Ovary (tissue), 9 donors: Measurements from ENCODE around the gene DPP3. TPM values are rescaled to one million over a fixed set of nuclear protein-coding genes. Genes with fewer than 3 reads are reported as not detected.

Source experiments
- DNase-seq, 5 donors: peaks; one replicate each; pipeline ENCODE4 v3.0.0-alpha.2; 2019 to 2020
- H3K27ac ChIP-seq, 2 donors: fragments of 200-600 bp; one replicate each; pipeline versions ENCODE4 v1.5.1 to v1.8.0; 2019 to 2022
- H3K27me3 ChIP-seq: fragments of 200-600 bp; one replicate; pipeline ENCODE4 v1.8.0; 2022
- H3K36me3 ChIP-seq: fragments of 200-600 bp; sonication (generic); one replicate; pipeline ENCODE4 v1.5.1; 2019
- H3K4me1 ChIP-seq: one replicate; pipeline ENCODE4 v1.8.1; 2013; ENCODE audit warnings: mild to moderate bottlenecking, moderate library complexity; ENCODE audit not compliant: insufficient read depth
- H3K4me3 ChIP-seq: fragments of 200-600 bp; sonication (generic); one replicate; pipeline ENCODE4 v1.5.1; 2017
- H3K9me3 ChIP-seq, 2 donors: fragments of 200-600 bp in 1 of 2; sonication (generic) in 1 of 2; one replicate each; pipeline versions ENCODE4 v1.5.1 to v1.8.1; 2013 to 2019; ENCODE audit warnings: mild to moderate bottlenecking in 1 of 2, moderate library complexity in 1 of 2
- CTCF ChIP-seq, 3 donors: fragments of 450-650 bp in 2 of 3; fragments of 200-600 bp in 1 of 3; IDR thresholded peaks; one replicate each; pipeline versions ENCODE4 v1.5.1 to v1.8.0; 2016 to 2022; ENCODE audit warnings: antibody characterized with exemption in 3 of 3, mild to moderate bottlenecking in 1 of 3
- EP300 ChIP-seq: sonication (generic); formaldehyde crosslinking; IDR thresholded peaks from one replicate; pipeline ENCODE4 v1.6.1; 2017; ENCODE audit warnings: antibody characterized with exemption
- POLR2A ChIP-seq: fragments of 450-650 bp; IDR thresholded peaks from one replicate; pipeline ENCODE4 v1.6.1; 2017; ENCODE audit warnings: antibody characterized with exemption, mild to moderate bottlenecking, moderate library complexity
- WGBS, 3 donors: extraction: QIAGEN DNeasy Blood & Tissue Kit in 1 of 3; methylation state at CpG; one replicate each; pipeline versions ENCODE4 v1.1.5 to v1.1.7; 2013 to 2017; 5-methylcytosine and 5-hydroxymethylcytosine counted together
- intact Hi-C, 4 donors: fragments of 100-400 bp; cut with DNase I; formaldehyde crosslinking; loops; one replicate each; pipeline versions ENCODE4 v1.11.0 to v1.15.1; 2022 to 2023
- polyA plus RNA-seq, 2 donors: library from polyadenylated mRNA; stranded (reverse); fragments of 200-250 nt in 1 of 2; fragments of 350-450 nt in 1 of 2; fragmentation: Illumina TruSeq in 1 of 2; extraction: RNeasy Lipid Tissue Mini Kit (QIAGEN cat#74804) in 1 of 2; gene quantifications; one replicate each; pipeline ENCODE4 v1.2.3, GENCODE V29; 2013 to 2014
- total RNA-seq, 7 donors: library from RNA; depleted of rRNA in 2 of 7; stranded (reverse); fragments of >200 nt in 2 of 7; fragmentation: NEBNext Ultra II Directional in 3 of 7; extraction: Animal tissue kit (Norgen Biotek cat#: 25700) in 3 of 7; gene quantifications; one replicate each; pipeline versions ENCODE4 v1.1.0 to v1.2.4, GENCODE V29; 2016 to 2023
- donor health status: DM: no; HTN: no; CAD: no; lungs with moderate emphysema.
- donor health status: DM: no; HTN: no; CAD: no.
- donor health status: Bipolar disorder and iron deficiency.
- donor health status: DM: yes; HTN: yes; CAD: no.
- donor health status: DM: no; HTN: no; CAD: no.
- donor health status: DM: yes; HTN: yes; CAD: no.

Gene DPP3
- total and polyA plus RNA-seq, 9 donors: 6.5 to 19.3 (median 11.5) TPM

- Histone ChIP-seq H3K27ac (no peak overlapping the region), H3K4me1 (no peaks in the 10 kb centered on the region), H3K4me3 (no peak overlapping the region), H3K36me3 (no peaks in the 10 kb centered on the region), H3K9me3 (no peaks in the 10 kb centered on the region), H3K27me3 (no peaks in the 10 kb centered on the region)
- 73 to 80% (median 74%) methylated on average over 7 of the region's 7 CpGs for WGBS, 3 donors
- no peak for DNase-seq
- TF ChIP-seq POLR2A: no peak
- no peak for TF ChIP-seq CTCF (IDR thresholded peaks at IDR 0.05)
- TF ChIP-seq EP300: no peak
- intact Hi-C loops: no loop called here
Measured at GRCh38 chr11:66494458-66494857, 14.2 kb downstream of the DPP3 start.

GRCh38 chr11:66494935-66495334 lies 14.7 kb downstream of the DPP3 start:
- intact Hi-C loops: no loop called here
- Histone ChIP-seq H3K9me3 (no peaks in the 10 kb centered on the region), H3K4me1 (no peaks in the 10 kb centered on the region), H3K36me3 (no peaks in the 10 kb centered on the region), H3K4me3 (no peak overlapping the region), H3K27me3 (no peaks in the 10 kb centered on the region), H3K27ac (no peak overlapping the region)
- DNase-seq: no peak
- WGBS, 3 donors: 85 to 90% (median 89%) methylated on average over 14 of the region's 14 CpGs
- no peak for TF ChIP-seq POLR2A
- no peak for TF ChIP-seq CTCF (IDR thresholded peaks at IDR 0.05)
- no peak for TF ChIP-seq EP300

GRCh38 chr11:66495401-66495854 lies 15.2 kb downstream of the DPP3 start:
- no peak for DNase-seq
- no peak overlapping the region for H3K27ac ChIP-seq
- H3K4me3 ChIP-seq: no peak overlapping the region
- H3K9me3 ChIP-seq: no peaks in the 10 kb centered on the region
- no peaks in the 10 kb centered on the region for H3K27me3 ChIP-seq
- no peaks in the 10 kb centered on the region for H3K4me1 ChIP-seq
- WGBS, 3 donors: 87 to 94% (median 94%) methylated on average over 17 of the region's 17 CpGs
- intact Hi-C loops: no loop called here
- no peak for TF ChIP-seq POLR2A
- no peaks in the 10 kb centered on the region for H3K36me3 ChIP-seq

GRCh38 chr11:66497206-66497605 lies 17.0 kb downstream of the DPP3 start:
- no peak overlapping the region for H3K4me3 ChIP-seq
- no peaks in the 10 kb centered on the region for H3K9me3 ChIP-seq
- H3K27me3 ChIP-seq: no peaks in the 10 kb centered on the region
- no peaks in the 10 kb centered on the region for H3K36me3 ChIP-seq
- 95 to 96% (median 96%) methylated on average over 16 of the region's 16 CpGs for WGBS, 3 donors
- intact Hi-C loops: no loop called here
- H3K27ac ChIP-seq: no peak overlapping the region
- no peak for TF ChIP-seq CTCF (IDR thresholded peaks at IDR 0.05)
- no peak for TF ChIP-seq EP300
- TF ChIP-seq POLR2A: no peak
- no peaks in the 10 kb centered on the region for H3K4me1 ChIP-seq
- no peak for DNase-seq

GRCh38 chr11:66498506-66498905 lies 18.3 kb downstream of the DPP3 start:
- DNase-seq: no peak
- intact Hi-C loops: no loop called here
- no peaks in the 10 kb centered on the region for H3K36me3 ChIP-seq

More at GRCh38 chr11:66498506-66498905, 18.3 kb downstream of the DPP3 start:
- Histone ChIP-seq H3K27me3 (no peaks in the 10 kb centered on the region), H3K4me1 (no peaks in the 10 kb centered on the region), H3K9me3 (no peaks in the 10 kb centered on the region), H3K27ac (no peak overlapping the region), H3K4me3 (no peak overlapping the region)
- WGBS, 3 donors: 83 to 89% (median 86%) methylated on average over 5 of the region's 5 CpGs
- TF ChIP-seq EP300: no peak
- no peak for TF ChIP-seq POLR2A
- no peak for TF ChIP-seq CTCF (IDR thresholded peaks at IDR 0.05)
